ENCODE results near the gene ZIC5.

The ZIC5 gene

GRCh38 chr13:99971576-99972189 is at the start of gene ZIC5:
ZIC5 (minus strand) TSS chr13:99971767; CDS start chr13:99971603, 164 bp downstream.
- no peak for DNase-seq

GRCh38 chr13:100019780-100020356 is 48.3 kb upstream of the ZIC5 start:
- no peak for DNase-seq

GRCh38 chr13:100014621-100015020 is 43.1 kb upstream of the ZIC5 start:
- no peak for DNase-seq

GRCh38 chr13:99998261-99998660 is 26.7 kb upstream of the ZIC5 start:
- DNase-seq: no peak

GRCh38 chr13:99997702-99998214 is 26.2 kb upstream of the ZIC5 start:
- DNase-seq: no peak

- no peak for DNase-seq
These were observed 24.9 kb upstream of the ZIC5 start for GRCh38 chr13:99996381-99996973.

- peak; percentile 38 for DNase-seq
These were observed 24.2 kb upstream of the ZIC5 start for GRCh38 chr13:99995589-99996380.

GRCh38 chr13:99995104-99995588 is 23.6 kb upstream of the ZIC5 start:
- no peak for DNase-seq

GRCh38 chr13:99994638-99995020 is 23.1 kb upstream of the ZIC5 start:
- DNase-seq: no peak

GRCh38 chr13:99993660-99994637 is 22.4 kb upstream of the ZIC5 start:
- no peak for DNase-seq

- DNase-seq: no peak
These were observed 21.4 kb upstream of the ZIC5 start for GRCh38 chr13:99992949-99993351.

- DNase-seq: no peak
These were observed 20.5 kb upstream of the ZIC5 start for GRCh38 chr13:99991828-99992775.

- no peak for DNase-seq
These were observed 19.7 kb upstream of the ZIC5 start for GRCh38 chr13:99991013-99991827.

GRCh38 chr13:99990126-99990977 is 18.8 kb upstream of the ZIC5 start:
- no peak for DNase-seq

GRCh38 chr13:99989276-99990125 is 17.9 kb upstream of the ZIC5 start:
- no peak for DNase-seq

- no peak for DNase-seq
These were observed 17.1 kb upstream of the ZIC5 start for GRCh38 chr13:99988529-99989275.

All from suppressor macrophage treated with lipopolysaccharide for 4 hours (primary cell).